ENCODE measurements around the gene PARK7.

GRCh38 chr1:7967651-7968050 is 6.1 kb downstream of the PARK7 start:
- no peak for TF ChIP-seq EZH2 (IDR thresholded peaks at IDR 0.05; ENCODE audit: borderline replicate concordance, low read depth, low read length, poor library complexity, severe bottlenecking)
- no peak for TF ChIP-seq CTCF (conservative IDR thresholded peaks at IDR 0.05; ENCODE audit: low read depth, low read length)
